Stomach (tissue), 9 donors: ENCODE results near the gene RIBC2. TPM values are rescaled to one million over a fixed set of nuclear protein-coding genes. Genes with fewer than 3 reads are reported as not detected.

ENCODE experiments used
- DNase-seq, 2 donors: peaks; one replicate each; pipeline versions ENCODE4 v3.0.0 to v3.0.0-alpha.2; 2013 to 2019
- H3K27ac ChIP-seq, 5 donors: fragments of 200-600 bp in 4 of 5; sonication (generic) in 4 of 5; one replicate each; pipeline ENCODE4 v1.5.1; 2013 to 2019; ENCODE audit warnings: mild to moderate bottlenecking in 1 of 5, moderate library complexity in 1 of 5
- H3K27me3 ChIP-seq, 3 donors: fragments of 200-600 bp; sonication (generic); one replicate each; pipeline ENCODE4 v1.5.1; 2017 to 2019; ENCODE audit warnings: mixed run types in 1 of 3
- H3K36me3 ChIP-seq, 4 donors: fragments of 200-600 bp; sonication (generic); 1 replicate in 3 of 4; 2 replicates in 1 of 4; pipeline ENCODE4 v1.5.1; 2016 to 2019
- H3K4me1 ChIP-seq, 4 donors: fragments of 200-600 bp; sonication (generic); one replicate each; pipeline ENCODE4 v1.5.1; 2016 to 2019
- H3K4me3 ChIP-seq, 4 donors: fragments of 200-600 bp; sonication (generic) in 3 of 4; one replicate each; pipeline ENCODE4 v1.5.1; 2016 to 2019; ENCODE audit warnings: mild to moderate bottlenecking in 1 of 4
- H3K9me3 ChIP-seq, 4 donors: fragments of 200-600 bp; sonication (generic); one replicate each; pipeline ENCODE4 v1.5.1; 2016 to 2019
- EP300 ChIP-seq: sonication (generic); formaldehyde crosslinking; IDR thresholded peaks from one replicate; pipeline ENCODE4 v1.6.1; 2017; ENCODE audit warnings: antibody characterized with exemption
- POLR2A ChIP-seq, 4 donors: fragments of 450-650 bp; IDR thresholded peaks; one replicate each; pipeline ENCODE4 v1.6.1; 2016; ENCODE audit warnings: antibody characterized with exemption in 4 of 4, control low read depth in 2 of 4, mild to moderate bottlenecking in 1 of 4, moderate library complexity in 1 of 4
- POLR2AphosphoS5 ChIP-seq, 3 donors: sonication (generic); formaldehyde crosslinking; IDR thresholded peaks; one replicate each; pipeline ENCODE4 v1.6.1; 2016; ENCODE audit warnings: antibody characterized with exemption in 3 of 3
- WGBS, 5 donors: extraction: QIAGEN DNeasy Blood & Tissue Kit in 3 of 5; methylation state at CpG; one replicate each; pipeline versions ENCODE4 v1.1.5 to v1.1.7; 2013 to 2018; 5-methylcytosine and 5-hydroxymethylcytosine counted together
- intact Hi-C: fragments of 100-400 bp; cut with DNase I; formaldehyde crosslinking; loops from one replicate; pipeline ENCODE4 v1.15.1; 2023; ENCODE audit warnings: low total_unique reads
- polyA plus RNA-seq, 3 donors: library from polyadenylated mRNA; stranded (reverse); fragments of 200-250 nt; gene quantifications; one replicate each; pipeline ENCODE4 v1.2.3, GENCODE V29; 2013
- total RNA-seq, 5 donors: library from RNA; depleted of rRNA; stranded (reverse); fragments of >200 nt; gene quantifications; one replicate each; pipeline versions ENCODE4 v1.1.0 to v1.2.3, GENCODE V29; 2014 to 2016
- TF ChIP-seq, protein P1 (sequence below), 7 experiments: fragments of 450-650 bp in 4 of 7; fragments of 200-600 bp in 3 of 7; sonication (generic) in 3 of 7; IDR thresholded peaks; one replicate each; pipeline ENCODE4 v1.5.1; 2016 to 2019; ENCODE audit warnings: antibody characterized with exemption in 7 of 7, control low read depth in 2 of 7, mild to moderate bottlenecking in 1 of 7
- donor health status: healthy with polysubstance abuse.
- donor health status: Bipolar disorder and iron deficiency.
- donor health status: healthy.

RIBC2 gene
- total and polyA plus RNA-seq, 8 donors = 0.45 to 13.0 (median 0.76) TPM; not detected in 1

DNA sequence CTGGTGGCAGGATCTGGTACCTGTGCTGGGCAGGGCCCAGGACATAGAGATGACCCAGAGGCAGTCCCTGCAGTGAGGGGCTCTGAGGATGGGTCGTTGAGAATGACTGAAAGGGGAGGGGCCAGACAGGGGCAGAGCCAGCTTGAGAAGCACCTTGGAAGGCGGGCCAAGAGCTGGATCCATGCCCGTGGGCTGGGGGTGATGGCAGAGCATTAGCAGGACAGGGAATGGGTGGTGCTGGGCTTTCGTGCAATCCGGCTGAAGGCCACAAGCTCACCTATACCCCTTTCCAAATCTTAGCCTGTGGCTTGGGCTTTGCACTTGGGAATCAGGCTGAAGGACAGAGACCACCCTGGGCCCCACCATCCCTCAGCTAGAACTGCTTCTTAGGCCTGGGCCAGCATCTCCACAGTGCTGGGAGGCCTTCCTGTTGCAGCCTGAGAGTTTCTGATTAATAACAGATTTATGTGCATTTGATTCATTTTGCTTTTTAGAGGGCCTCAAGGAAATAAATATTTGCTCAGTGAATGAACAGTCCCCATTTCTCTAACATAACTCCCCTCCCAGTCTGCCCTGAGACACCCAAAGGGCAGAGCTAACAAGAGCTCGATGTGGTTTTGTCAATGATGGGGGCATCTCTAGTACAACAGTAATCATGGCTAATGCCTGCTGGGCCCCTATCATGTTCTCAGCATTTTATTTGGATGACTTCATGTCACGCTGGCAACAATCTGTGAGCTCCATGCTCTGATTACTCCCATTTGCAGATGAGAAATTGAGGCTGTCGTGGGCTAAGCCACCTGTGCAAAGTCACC is 39.3 kb downstream of the RIBC2 start:
- no peaks in the 10 kb centered on the region for H3K9me3 ChIP-seq
- no peak overlapping the region for H3K4me3 ChIP-seq
- H3K36me3 ChIP-seq = no peaks in the 10 kb centered on the region
- peaks cover 0 to 5% (median 0%) of the 10 kb centered on the region in 3 donors for H3K27me3 ChIP-seq
- peak overlapping the region; percentile 3 to 85 (median 79) for H3K27ac ChIP-seq
- WGBS, 5 donors = 60 to 70% (median 63%) methylated on average over 6 to 8 of the region's 8 CpGs
- peak in 1 of 2 donors; percentile 27 for DNase-seq
- intact Hi-C loops = no loop called here
- TF ChIP-seq POLR2AphosphoS5 (IDR thresholded peaks at IDR 0.05) (no peak), EP300 (no peak), POLR2A (IDR thresholded peaks at IDR 0.05) (no peak)
- TF ChIP-seq, protein P1, sequence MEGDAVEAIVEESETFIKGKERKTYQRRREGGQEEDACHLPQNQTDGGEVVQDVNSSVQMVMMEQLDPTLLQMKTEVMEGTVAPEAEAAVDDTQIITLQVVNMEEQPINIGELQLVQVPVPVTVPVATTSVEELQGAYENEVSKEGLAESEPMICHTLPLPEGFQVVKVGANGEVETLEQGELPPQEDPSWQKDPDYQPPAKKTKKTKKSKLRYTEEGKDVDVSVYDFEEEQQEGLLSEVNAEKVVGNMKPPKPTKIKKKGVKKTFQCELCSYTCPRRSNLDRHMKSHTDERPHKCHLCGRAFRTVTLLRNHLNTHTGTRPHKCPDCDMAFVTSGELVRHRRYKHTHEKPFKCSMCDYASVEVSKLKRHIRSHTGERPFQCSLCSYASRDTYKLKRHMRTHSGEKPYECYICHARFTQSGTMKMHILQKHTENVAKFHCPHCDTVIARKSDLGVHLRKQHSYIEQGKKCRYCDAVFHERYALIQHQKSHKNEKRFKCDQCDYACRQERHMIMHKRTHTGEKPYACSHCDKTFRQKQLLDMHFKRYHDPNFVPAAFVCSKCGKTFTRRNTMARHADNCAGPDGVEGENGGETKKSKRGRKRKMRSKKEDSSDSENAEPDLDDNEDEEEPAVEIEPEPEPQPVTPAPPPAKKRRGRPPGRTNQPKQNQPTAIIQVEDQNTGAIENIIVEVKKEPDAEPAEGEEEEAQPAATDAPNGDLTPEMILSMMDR (IDR thresholded peaks at IDR 0.05) = no peak
- peaks cover 0 to 10% (median 5%) of the 10 kb centered on the region in 4 donors for H3K4me1 ChIP-seq

DNA sequence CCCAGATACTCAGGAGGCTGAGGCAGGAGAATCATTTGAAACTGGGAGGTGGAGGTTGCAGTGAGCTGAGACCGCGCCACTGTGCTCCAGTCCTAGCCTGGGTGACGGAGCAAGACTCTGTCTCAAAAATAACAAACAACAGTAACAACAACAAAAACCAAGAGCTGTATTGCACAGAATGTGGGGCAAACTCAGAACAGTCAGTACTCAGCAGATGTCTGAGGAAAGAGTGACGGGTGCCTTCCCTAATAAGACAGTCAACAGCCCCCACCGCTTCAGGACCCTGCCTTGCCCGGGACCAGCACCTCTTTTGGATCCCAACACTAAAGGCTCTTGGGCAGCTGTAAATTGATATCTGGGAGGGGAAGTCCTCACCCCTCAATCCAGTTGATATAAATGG is 40.3 kb downstream of the RIBC2 start:
- intact Hi-C loops = no loop called here
- Histone ChIP-seq H3K27ac (peak overlapping the region in 4 of 5 donors; percentile 54 to 85 (median 82)), H3K27me3 (peaks cover 0 to 5% (median 0%) of the 10 kb centered on the region in 3 donors), H3K36me3 (no peaks in the 10 kb centered on the region), H3K4me1 (peaks cover 0 to 10% (median 5%) of the 10 kb centered on the region in 4 donors), H3K4me3 (no peak overlapping the region), H3K9me3 (no peaks in the 10 kb centered on the region)
- TF ChIP-seq POLR2AphosphoS5 (IDR thresholded peaks at IDR 0.05) = no peak
- no peak for TF ChIP-seq POLR2A (IDR thresholded peaks at IDR 0.05)
- TF ChIP-seq, protein P1 (IDR thresholded peaks at IDR 0.05) = no peak
- no peak for TF ChIP-seq EP300
- 82 to 90% (median 88%) methylated on average over 6 of the region's 6 CpGs for WGBS, 5 donors
- no peak for DNase-seq

DNA sequence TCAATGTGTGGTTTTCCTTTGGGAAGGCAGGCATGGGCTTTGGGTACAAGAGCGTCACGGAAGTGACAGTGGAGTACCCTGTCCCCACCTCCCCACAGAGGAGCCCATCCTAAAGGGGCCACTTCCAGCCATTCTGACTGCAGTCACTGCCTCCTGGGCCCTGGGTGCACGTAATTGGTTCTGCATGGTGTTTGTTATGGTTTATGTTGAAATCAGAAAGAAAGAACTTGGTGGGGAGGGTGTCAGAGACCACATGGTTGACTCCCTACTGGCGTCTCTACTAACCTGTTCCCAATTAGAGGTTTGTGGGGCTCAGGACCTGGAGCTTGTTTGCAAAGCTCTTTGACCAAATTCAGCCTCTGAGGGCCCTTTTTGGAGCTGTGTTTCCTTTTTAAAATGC is 40.8 kb downstream of the RIBC2 start:
- Histone ChIP-seq H3K27ac (peak overlapping the region in 3 of 5 donors; percentile 29 to 85 (median 84)), H3K27me3 (peaks cover 0 to 5% (median 0%) of the 10 kb centered on the region in 3 donors), H3K4me3 (no peak overlapping the region), H3K9me3 (no peaks in the 10 kb centered on the region), H3K4me1 (peaks cover 0 to 10% (median 5%) of the 10 kb centered on the region in 4 donors), H3K36me3 (no peaks in the 10 kb centered on the region)
- WGBS, 5 donors = 66 to 74% (median 73%) methylated on average over 4 of the region's 4 CpGs
- intact Hi-C loops = no loop called here
- TF ChIP-seq, protein P1 (IDR thresholded peaks at IDR 0.05) = no peak
- TF ChIP-seq POLR2A (IDR thresholded peaks at IDR 0.05) (no peak), EP300 (no peak), POLR2AphosphoS5 (IDR thresholded peaks at IDR 0.05) (no peak)
- no peak for DNase-seq

DNA sequence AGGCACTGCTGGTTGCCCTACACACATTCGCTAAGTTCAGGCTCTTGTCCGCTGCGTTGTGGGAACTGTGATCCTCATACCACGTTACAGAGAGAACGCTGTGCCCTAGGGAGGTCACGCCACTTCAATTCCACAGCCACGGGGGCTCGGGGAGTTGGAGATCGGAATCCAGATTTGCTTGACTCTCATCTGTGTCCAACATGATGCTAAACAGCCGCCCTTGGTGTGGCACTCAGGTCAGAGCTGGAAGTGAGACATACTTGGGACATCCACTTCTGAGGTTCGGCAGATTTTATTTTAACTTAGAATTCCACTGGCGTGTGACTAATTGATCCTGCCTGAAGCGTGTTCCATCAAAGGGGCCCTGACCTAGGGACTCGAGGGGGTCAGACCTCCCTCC is 41.7 kb downstream of the RIBC2 start:
- intact Hi-C loops = no loop called here
- Histone ChIP-seq H3K9me3 (no peaks in the 10 kb centered on the region), H3K4me3 (no peak overlapping the region), H3K27ac (no peak overlapping the region), H3K27me3 (peaks cover 0 to 5% (median 0%) of the 10 kb centered on the region in 3 donors), H3K36me3 (no peaks in the 10 kb centered on the region), H3K4me1 (peaks cover 0 to 9% (median 7%) of the 10 kb centered on the region in 4 donors)
- peak in 1 of 2 donors; percentile 2 for DNase-seq
- TF ChIP-seq POLR2AphosphoS5 (IDR thresholded peaks at IDR 0.05) = no peak
- TF ChIP-seq, protein P1 (IDR thresholded peaks at IDR 0.05) = no peak
- no peak for TF ChIP-seq POLR2A (IDR thresholded peaks at IDR 0.05)
- TF ChIP-seq EP300 = no peak
- 79 to 83% (median 80%) methylated on average over 13 to 14 of the region's 14 CpGs for WGBS, 5 donors
